GM21390 (cell line): ENCODE data around the gene RPS6KC1.
"Not testable (repeated sequence)": the region's sequence is repeated elsewhere in the genome, so short reads cannot be mapped to it uniquely, and the experiment has no call there.

Source experiments
- ATAC-seq: cut with Tn5 transposase; IDR thresholded peaks from one replicate; pipeline ENCODE4 v1.9.1; 2021; ENCODE audit not compliant: unreplicated experiment

Gene RPS6KC1

GRCh38 chr1:213138391-213138790 is 87.3 kb downstream of the RPS6KC1 start:
- no peak for ATAC-seq

DNA sequence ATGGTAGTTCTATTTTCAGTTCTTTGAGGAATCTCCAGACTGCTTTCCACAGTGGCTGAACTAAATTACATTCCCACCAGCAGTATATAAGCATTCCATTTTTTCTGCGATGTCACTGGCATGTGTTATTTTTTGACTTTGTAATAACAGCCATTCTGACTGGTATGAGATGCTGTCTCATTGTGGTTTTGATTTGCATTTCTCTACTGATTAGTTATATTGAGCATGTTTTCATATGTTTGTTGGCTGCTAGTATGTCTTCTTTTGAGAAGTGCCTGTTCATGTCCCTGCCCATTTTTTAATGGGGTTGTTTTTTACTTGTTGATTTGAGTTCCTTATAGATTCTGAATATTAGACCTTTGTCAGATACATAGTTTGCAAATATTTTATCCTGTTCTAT is 87.9 kb downstream of the RPS6KC1 start:
- no peak for ATAC-seq

DNA sequence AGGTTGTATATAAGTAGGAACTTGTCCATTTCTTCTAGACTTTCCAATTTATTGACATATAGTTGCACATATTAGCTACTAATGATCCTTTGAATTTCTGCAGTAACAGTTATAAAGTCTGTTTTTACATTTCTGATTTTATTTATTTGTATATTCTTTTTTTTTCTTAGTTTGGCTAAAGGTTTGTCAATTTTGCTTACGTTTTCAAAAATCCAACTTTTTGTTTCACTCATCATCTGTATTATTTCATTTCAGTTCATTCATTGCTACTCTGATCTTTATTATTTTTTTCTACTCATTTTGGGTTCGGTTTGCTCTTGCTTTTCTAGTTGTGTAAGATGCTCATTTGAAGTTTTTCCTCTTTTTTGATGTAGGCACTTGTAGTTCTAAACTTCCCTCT is 97.9 kb downstream of the RPS6KC1 start:
- ATAC-seq, result no peak

GRCh38 chr1:213150090-213150489 is 99.0 kb downstream of the RPS6KC1 start:
- ATAC-seq, result not testable (repeated sequence)

- ATAC-seq, result no peak
Observed at GRCh38 chr1:213154056-213154685, 103.1 kb downstream of the RPS6KC1 start.

DNA sequence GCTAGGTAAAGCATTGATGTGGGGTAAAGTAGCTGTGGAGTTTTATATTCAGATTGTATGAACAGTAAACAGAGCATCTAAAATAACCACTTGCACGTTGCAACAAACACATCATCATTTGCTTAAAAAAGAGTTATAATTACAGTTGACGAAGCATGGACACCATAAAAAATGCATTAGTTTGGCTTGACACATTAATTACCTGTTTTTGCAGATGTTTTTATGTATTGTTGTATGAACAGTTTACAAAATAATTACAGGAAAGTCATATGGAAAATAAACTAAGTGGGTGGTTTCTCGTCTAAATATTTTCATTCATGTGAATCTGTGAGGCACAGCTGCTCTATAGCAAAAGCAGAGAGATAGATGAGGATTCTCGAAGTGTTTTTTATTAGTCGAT is 108.3 kb downstream of the RPS6KC1 start:
- ATAC-seq, result no peak

DNA sequence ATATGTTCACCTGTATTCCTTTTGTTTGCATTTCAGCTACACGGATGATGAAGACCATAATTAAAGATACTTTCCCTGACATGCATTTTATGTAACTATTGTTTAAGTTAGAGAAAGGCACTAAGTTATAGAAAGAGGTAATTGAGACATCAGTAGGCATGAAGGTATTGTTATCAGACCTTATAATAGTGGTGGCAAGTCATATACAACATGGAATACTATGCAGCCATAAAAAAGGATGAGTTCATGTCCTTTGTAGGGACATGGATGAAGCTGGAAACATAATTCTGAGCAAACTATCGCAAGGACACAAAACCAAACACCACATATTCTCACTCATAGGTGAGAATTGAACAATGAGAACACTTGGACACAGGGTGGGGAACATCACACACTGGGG is 109.4 kb downstream of the RPS6KC1 start:
- not testable (repeated sequence) for ATAC-seq

DNA sequence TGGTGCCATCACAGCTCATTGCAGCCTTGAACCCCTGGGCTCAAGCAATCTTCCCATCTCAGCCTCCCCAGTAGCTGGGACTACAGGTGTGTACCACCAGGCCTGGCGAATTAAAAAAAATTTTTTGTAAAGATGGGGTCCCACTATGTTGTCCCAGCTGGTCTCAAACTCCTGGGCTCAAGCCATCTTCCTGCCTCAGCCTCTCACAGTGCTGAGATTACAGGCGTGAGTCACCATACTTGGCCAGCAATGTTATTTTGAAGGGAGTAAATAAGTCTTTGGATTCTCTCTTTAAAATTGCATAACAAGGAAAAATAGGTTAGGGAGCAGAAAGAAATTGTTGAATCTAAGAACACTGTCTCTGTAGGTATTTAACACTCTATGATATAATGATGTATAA is 111.3 kb downstream of the RPS6KC1 start:
- ATAC-seq, result no peak

- no peak for ATAC-seq
Observed at GRCh38 chr1:213162862-213163261, 111.8 kb downstream of the RPS6KC1 start.

DNA sequence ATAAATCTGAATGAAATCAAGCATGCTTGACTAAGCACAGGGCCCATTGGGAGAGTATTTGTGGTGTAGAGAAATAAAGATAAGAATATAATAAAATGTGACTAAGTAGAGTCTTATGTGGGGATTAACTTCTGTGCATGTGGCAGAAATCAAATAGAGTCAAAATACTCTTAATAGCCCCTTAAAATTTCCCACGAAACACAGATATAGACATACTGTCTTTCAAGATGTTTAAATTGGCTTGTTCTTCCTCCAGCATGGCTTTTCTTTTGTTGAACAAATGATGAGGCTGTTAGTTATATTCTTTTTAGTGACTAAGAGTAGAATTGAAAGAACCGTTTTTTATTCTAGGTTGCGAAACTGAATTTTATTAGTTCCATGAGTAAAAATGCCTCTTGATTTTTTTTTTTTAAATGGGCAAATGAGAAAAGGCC is 112.3 kb downstream of the RPS6KC1 start:
- no peak for ATAC-seq

DNA sequence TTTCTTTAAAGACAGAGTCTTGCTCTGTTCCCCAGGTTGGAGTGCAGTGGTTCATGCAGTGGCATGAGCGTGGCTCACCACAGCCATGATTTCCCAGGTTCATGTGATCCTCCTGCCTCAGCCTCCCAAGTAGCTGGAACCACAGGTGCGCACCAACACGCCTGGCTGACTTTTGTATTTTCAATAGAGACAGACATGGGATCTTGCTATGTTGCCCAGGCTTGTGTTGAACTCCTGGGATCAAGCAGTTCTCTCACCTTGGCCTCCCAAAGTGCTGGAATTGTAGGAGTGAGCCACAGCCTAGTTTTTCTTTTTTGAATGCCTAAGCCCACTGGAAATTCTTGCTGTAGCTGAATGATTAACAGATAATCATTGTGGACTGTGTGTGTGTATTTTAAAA is 113.5 kb downstream of the RPS6KC1 start:
- no peak for ATAC-seq

DNA sequence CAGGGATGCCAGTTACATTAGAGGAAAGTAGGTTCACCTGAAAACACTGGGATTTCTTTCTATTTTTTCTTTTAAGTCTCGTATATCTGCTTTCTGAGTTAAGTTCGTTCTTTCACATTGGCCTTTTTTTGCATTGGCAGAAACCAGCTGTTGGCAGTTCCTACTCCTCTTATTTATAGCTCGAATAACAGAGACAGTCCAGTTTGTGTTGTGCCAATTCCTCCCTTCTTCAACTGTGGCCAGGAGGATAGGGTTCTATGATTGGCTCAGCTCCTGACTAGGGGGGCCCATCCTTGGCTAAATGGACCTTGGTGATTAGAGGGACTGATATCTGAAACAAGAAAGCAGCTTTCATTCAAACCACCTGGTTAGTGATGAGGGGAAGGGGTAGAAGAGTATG is 115.8 kb downstream of the RPS6KC1 start:
- ATAC-seq, result no peak

DNA sequence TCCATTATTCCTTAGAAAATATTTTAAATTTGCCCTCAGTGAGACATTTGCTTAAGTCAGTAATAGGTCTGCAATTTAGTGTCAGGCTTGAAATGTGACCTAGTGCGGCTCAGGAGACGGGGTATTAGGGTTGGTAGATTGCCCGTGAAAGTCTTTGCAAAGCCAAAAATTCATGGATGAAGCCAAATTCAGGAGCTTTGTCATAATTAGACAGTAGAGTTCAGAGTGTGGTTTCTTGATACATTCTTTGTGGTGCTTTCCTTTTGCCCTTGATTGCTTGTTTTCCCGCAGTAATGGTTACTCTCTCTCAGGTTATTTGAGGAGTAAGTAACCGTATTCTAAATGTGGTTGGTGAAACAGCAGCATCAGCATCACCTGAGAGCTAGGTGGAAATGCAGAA is 120.7 kb downstream of the RPS6KC1 start:
- no peak for ATAC-seq

DNA sequence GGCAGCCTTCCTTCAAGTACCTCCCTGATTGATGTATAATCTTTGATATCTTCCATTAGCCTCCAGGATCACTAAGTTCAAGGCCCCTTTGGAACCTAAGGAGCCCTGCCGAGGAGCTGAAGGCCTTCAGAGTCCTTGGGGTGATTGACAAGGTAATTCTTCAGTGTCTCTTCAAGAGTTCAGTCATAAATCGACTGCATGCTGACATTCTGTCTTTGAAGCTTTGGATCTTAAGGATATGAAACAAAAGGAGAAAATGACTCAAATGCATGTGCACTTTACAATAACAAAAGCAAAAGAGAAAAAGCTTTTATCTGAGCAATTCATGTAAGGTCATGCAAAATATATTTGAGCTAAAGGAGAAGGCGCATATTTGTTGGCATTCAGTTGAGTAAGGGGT is 125.3 kb downstream of the RPS6KC1 start:
- ATAC-seq, result no peak

- ATAC-seq, result no peak
Observed at GRCh38 chr1:213179784-213180183, 128.7 kb downstream of the RPS6KC1 start.

DNA sequence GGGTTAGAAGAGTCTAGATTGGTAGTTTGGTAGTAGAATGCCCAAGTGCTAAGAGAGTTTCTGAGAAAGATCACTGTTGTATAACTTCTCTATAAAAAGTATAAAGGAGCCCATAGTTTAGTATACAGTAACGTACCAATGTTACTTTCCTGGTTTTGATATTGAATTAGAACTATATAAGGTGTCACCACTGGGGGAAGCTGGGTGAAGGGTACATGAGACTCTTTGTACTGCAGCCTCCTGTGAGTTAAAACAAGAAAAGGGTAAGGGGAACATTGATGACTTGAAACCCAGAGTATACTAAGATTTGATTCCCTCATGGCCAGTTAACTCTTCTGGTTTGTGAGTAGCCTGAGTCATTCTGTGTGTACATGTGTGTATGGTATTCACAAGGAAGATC is 129.8 kb downstream of the RPS6KC1 start:
- no peak for ATAC-seq

DNA sequence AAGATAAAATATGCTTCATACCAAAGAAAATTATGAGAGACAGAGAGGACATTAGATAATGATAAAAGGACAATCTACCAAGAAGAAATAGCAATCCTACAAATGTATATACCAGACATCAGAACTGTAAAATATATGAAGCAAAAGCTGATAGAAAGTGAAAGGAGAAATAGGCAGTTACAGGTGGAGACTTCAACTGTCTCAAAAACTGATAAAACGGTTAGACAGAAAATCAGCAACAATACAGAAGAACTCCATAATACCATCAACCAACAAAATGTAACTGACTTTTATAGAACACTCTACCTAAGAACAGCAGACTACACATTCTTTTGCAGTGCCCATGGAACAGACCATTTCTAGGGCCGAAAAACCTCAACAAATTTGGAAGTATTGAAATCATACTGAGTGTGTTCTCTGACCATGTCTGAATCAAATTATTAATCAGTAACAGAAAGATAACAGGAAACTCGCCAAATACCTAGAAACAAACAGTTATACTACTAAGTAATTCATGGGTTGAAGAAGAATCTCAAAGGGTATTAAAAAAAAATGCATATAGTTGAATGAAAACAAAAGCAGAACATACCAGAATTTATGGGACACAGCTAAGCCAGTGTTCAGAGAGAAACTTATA is 132.1 kb downstream of the RPS6KC1 start:
- ATAC-seq, result no peak

DNA sequence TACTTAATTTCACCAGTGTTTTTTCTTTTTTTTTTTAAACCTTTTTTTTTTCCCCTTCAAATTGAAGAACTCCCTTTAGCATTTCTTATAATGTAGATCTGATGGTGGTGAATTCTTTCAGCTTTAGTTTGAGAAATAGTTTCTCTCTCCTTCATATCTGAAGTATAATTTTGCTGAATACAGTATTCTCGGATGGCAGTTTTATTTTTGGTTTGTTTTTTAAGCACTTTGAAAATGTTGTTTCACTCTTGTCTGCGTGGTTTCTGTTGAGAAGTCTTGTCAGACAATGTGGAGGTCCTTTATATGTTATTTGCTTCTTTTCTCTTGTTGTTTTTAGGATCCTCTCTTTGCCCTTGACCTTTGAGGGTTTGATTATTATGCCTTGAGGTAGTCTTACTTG is 135.1 kb downstream of the RPS6KC1 start:
- no peak for ATAC-seq

DNA sequence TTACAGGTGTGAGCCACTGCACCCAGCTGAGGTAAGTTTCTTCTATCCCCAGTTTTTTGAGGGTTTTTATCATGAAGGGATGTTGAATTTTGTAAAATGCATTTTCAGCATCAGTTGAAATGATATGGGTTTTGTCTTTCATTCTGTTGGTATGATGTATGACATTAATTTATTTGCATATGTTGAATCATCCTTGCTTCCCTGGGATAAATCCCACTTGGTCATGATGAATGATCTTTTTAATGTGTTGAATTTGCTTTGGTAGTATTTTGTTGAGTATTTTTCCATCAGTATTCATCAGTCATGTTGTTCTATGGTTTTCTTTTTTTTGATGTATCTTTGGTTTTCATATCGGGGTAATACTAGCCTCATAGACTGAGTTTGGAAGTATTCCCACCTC is 141.0 kb downstream of the RPS6KC1 start:
- no peak for ATAC-seq

DNA sequence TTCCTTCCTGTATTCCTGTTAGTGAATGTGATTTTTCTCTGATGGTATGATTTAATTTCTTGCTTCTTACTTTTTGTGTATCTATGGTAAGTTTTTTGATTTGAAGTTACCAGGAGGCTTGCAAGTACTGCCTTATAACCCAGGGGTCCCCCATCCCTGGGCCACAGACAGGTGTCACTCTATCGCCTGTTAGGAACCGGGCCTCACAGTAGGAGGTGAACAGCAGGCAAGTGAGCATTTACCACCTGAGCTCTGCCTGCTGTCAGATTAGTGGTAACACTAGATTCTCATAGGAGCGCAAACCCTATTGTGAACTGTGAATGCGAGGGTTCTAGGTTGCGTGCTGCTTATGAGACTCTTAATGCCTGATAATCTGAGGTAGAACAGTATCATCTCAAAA is 143.3 kb downstream of the RPS6KC1 start:
- no peak for ATAC-seq

DNA sequence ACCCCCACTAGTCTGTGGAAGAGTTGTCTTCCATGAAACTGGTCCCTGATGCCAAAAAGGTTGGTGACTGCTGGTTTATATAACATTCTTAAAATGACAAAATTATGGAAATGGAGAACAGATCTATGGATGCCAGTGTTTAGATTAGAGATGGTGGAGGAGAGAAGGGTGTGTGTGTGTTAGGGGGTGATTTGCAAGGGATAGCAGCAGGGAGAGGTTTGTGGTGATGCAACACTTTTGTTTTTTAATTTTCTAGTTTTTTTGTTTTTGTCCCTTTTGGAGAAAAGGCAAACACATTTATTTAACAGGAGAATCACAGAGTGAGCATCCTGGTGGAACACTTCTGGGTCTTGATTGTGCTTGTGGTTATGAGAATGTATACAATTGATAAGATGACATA is 143.8 kb downstream of the RPS6KC1 start:
- no peak for ATAC-seq

- not testable (repeated sequence) for ATAC-seq
Observed at GRCh38 chr1:213196328-213197054, 145.4 kb downstream of the RPS6KC1 start.
